Germinal center (tissue), 1 donor: ENCODE measurements around the gene RNF227.
A peak's percentile ranks its signal among the peaks of the same experiment; 100 is the strongest.
"Not testable (repeated sequence)": the region's sequence is repeated elsewhere in the genome, so short reads cannot be mapped to it uniquely, and the experiment has no call there.

Experiments used
- DNase-seq: peaks from one replicate; pipeline ENCODE4 v3.0.0; 2012; ENCODE audit warnings: mixed read lengths, low spot score

The RNF227 gene

GRCh38 chr17:7915611-7916384, at the start of gene RNF227:
Gene RNF227, minus strand, starts transcription at chr17:7916289. Its CDS starts 94 bp downstream, at chr17:7916195.
- peak; percentile 80 for DNase-seq

GRCh38 chr17:7961421-7961820, 45.3 kb upstream of the RNF227 start:
- no peak for DNase-seq

- no peak for DNase-seq
Measured at GRCh38 chr17:7959503-7960253, 43.6 kb upstream of the RNF227 start.

- DNase-seq: no peak
Measured at GRCh38 chr17:7956228-7956965, 40.3 kb upstream of the RNF227 start.

- no peak for DNase-seq
Measured at GRCh38 chr17:7955414-7956227, 39.5 kb upstream of the RNF227 start.

GRCh38 chr17:7953266-7953665, 37.2 kb upstream of the RNF227 start:
- not testable (repeated sequence) for DNase-seq

- DNase-seq: no peak
Measured at GRCh38 chr17:7951143-7951792, 35.2 kb upstream of the RNF227 start.

GRCh38 chr17:7950578-7950977, 34.5 kb upstream of the RNF227 start:
- no peak for DNase-seq

- DNase-seq: no peak
Measured at GRCh38 chr17:7947651-7948050, 31.6 kb upstream of the RNF227 start.

GRCh38 chr17:7946441-7946840, 30.4 kb upstream of the RNF227 start:
- no peak for DNase-seq

GRCh38 chr17:7945651-7946050, 29.6 kb upstream of the RNF227 start:
- DNase-seq: no peak

GRCh38 chr17:7944326-7944725, 28.2 kb upstream of the RNF227 start:
- no peak for DNase-seq

GRCh38 chr17:7943291-7943690, 27.2 kb upstream of the RNF227 start:
- no peak for DNase-seq

GRCh38 chr17:7940743-7941142, 24.7 kb upstream of the RNF227 start:
- DNase-seq: no peak

GRCh38 chr17:7940034-7940433, 23.9 kb upstream of the RNF227 start:
- DNase-seq: no peak

- no peak for DNase-seq
Measured at GRCh38 chr17:7935859-7936258, 19.8 kb upstream of the RNF227 start.

- DNase-seq: peak; percentile 51
Measured at GRCh38 chr17:7932949-7933348, 16.9 kb upstream of the RNF227 start.

- peak; percentile 48 for DNase-seq
Measured at GRCh38 chr17:7932483-7932891, 16.4 kb upstream of the RNF227 start.

- peak; percentile 100 for DNase-seq
Measured at GRCh38 chr17:7931709-7932482, 15.8 kb upstream of the RNF227 start, which contains the start of the genes CNTROB and TRAPPC1. Gene CNTROB, plus strand, starts transcription at chr17:7932206. Its CDS starts 874 bp downstream, at chr17:7933080. Gene TRAPPC1, minus strand, starts transcription at chr17:7931946. Its CDS starts 117 bp downstream, at chr17:7931829.
